Measurements from ENCODE around the gene IL22RA1. TPM values are rescaled to one million over a fixed set of nuclear protein-coding genes. Genes with fewer than 3 reads are reported as not detected.

Gene IL22RA1
- polyA plus RNA-seq, 12 donors = 0.05 to 8.7 (median 0.17) TPM; not detected in 3

GRCh38 chr1:24074817-24075589, 67.9 kb downstream of the IL22RA1 start:
- DNase-seq = no peak

- DNase-seq = no peak
Measured at GRCh38 chr1:24074196-24074595, 68.7 kb downstream of the IL22RA1 start.

- DNase-seq = no peak
Measured at GRCh38 chr1:24071941-24072340, 71.0 kb downstream of the IL22RA1 start.

GRCh38 chr1:24070821-24071393, 72.0 kb downstream of the IL22RA1 start:
- DNase-seq = peak; percentile 69

- DNase-seq = no peak
Measured at GRCh38 chr1:24069817-24070216, 73.1 kb downstream of the IL22RA1 start.

Other genes with a start within 250 kb of the IL22RA1 start
- gene CNR2, start 229.8 kb downstream of the IL22RA1 start, polyA plus RNA-seq (ENCODE audit: insufficient read length in 12 of 12) = under 1 TPM in 9 of 12 donors, not detected in 3; 0.03 to 0.47 (median 0.08) TPM
- gene PNRC2, start 183.3 kb downstream of the IL22RA1 start, polyA plus RNA-seq (ENCODE audit: insufficient read length in 12 of 12) = 100 to 1,000 TPM in 11 of 12 donors, not detected in 1; 100 to 180 (median 108) TPM
- gene SRSF10, start 162.8 kb downstream of the IL22RA1 start, polyA plus RNA-seq (ENCODE audit: insufficient read length in 12 of 12) = 100 to 1,000 TPM in 10 of 12 donors, 10 to 100 TPM in 1, not detected in 1; 83.8 to 188 (median 133) TPM
- 100 to 1,000 TPM; 135 to 506 (median 342) TPM for gene MYOM3, start 31.0 kb downstream of the IL22RA1 start, polyA plus RNA-seq (ENCODE audit: insufficient read length in 12 of 12)
- gene IFNLR1, start 44.1 kb upstream of the IL22RA1 start, polyA plus RNA-seq (ENCODE audit: insufficient read length in 12 of 12) = 1 to 10 TPM in 3 of 12 donors, under 1 TPM in 6, not detected in 3; 0.04 to 5.0 (median 0.17) TPM
- gene GRHL3, start 176.2 kb upstream of the IL22RA1 start, polyA plus RNA-seq (ENCODE audit: insufficient read length in 12 of 12) = 10 to 100 TPM in 2 of 12 donors, 1 to 10 TPM in 1, under 1 TPM in 6, not detected in 3; 0.09 to 36.4 (median 0.29) TPM